Measurements from ENCODE around the gene TLE7.

Gene TLE7

GRCh38 chr16:71424626-71425025 is 17.2 kb downstream of the TLE7 start:
- no peak for DNase-seq (ENCODE audit: extremely low read depth, low read depth)
- H3K4me3 ChIP-seq (replicated peaks; ENCODE audit: low read depth, low read length) = no peak overlapping the region
- no peak for TF ChIP-seq CTCF (IDR thresholded peaks at IDR 0.05; ENCODE audit: low read depth, low read length, missing control alignments)

GRCh38 chr16:71423865-71424264 is 18.0 kb downstream of the TLE7 start:
- TF ChIP-seq CTCF (IDR thresholded peaks at IDR 0.05; ENCODE audit: low read depth, low read length, missing control alignments) = no peak
- no peak overlapping the region for H3K4me3 ChIP-seq (replicated peaks; ENCODE audit: low read depth, low read length)
- no peak for DNase-seq (ENCODE audit: extremely low read depth, low read depth)

- TF ChIP-seq CTCF (IDR thresholded peaks at IDR 0.05; ENCODE audit: low read depth, low read length, missing control alignments) = no peak
- no peak for DNase-seq (ENCODE audit: extremely low read depth, low read depth)
- H3K4me3 ChIP-seq (replicated peaks; ENCODE audit: low read depth, low read length) = no peak overlapping the region
Measured at GRCh38 chr16:71423016-71423415, 18.8 kb downstream of the TLE7 start.

GRCh38 chr16:71421911-71422310 is 19.9 kb downstream of the TLE7 start:
- no peak for DNase-seq (ENCODE audit: extremely low read depth, low read depth)
- TF ChIP-seq CTCF (IDR thresholded peaks at IDR 0.05; ENCODE audit: low read depth, low read length, missing control alignments) = peak; percentile 57

GRCh38 chr16:71414038-71414437 is 27.8 kb downstream of the TLE7 start:
- TF ChIP-seq CTCF (IDR thresholded peaks at IDR 0.05; ENCODE audit: low read depth, low read length, missing control alignments) = no peak
- DNase-seq (ENCODE audit: extremely low read depth, low read depth) = no peak
- no peak overlapping the region for H3K4me3 ChIP-seq (replicated peaks; ENCODE audit: low read depth, low read length)

More at GRCh38 chr16:71421911-71422310, 19.9 kb downstream of the TLE7 start:
- no peak overlapping the region for H3K4me3 ChIP-seq (replicated peaks; ENCODE audit: low read depth, low read length)

- no peak for TF ChIP-seq CTCF (IDR thresholded peaks at IDR 0.05; ENCODE audit: low read depth, low read length, missing control alignments)
- H3K4me3 ChIP-seq (replicated peaks; ENCODE audit: low read depth, low read length) = no peak overlapping the region
- DNase-seq (ENCODE audit: extremely low read depth, low read depth) = no peak
Measured at GRCh38 chr16:71413341-71413740, 28.5 kb downstream of the TLE7 start.

Measured in HFF-Myc (cell line).